Right cardiac atrium (tissue), 5 donors: ENCODE measurements around the gene SLC25A11. TPM values are rescaled to one million over a fixed set of nuclear protein-coding genes. Genes with fewer than 3 reads are reported as not detected.

Experiments
- ATAC-seq, 2 donors: fragments of 200-7000 bp; cut with Tn5 transposase; one replicate each; pipeline versions ENCODE4 v1.8.0 to v1.9.1; 2020; ENCODE audit warnings: moderate library complexity in 2 of 2, mild to moderate bottlenecking in 1 of 2
- DNase-seq, 3 donors: peaks; one replicate each; pipeline ENCODE4 v3.0.0-alpha.2; 2020
- H3K27ac ChIP-seq: one replicate; pipeline ENCODE4 v1.5.1; 2013; ENCODE audit warnings: mild to moderate bottlenecking, low read length, control low read depth, moderate library complexity
- H3K27me3 ChIP-seq: one replicate; pipeline ENCODE4 v1.6.1; 2013; ENCODE audit not compliant: control insufficient read depth, insufficient read depth
- H3K4me1 ChIP-seq: one replicate; pipeline ENCODE4 v1.6.1; 2013; ENCODE audit warnings: low read length; ENCODE audit not compliant: control insufficient read depth, insufficient read depth
- H3K4me3 ChIP-seq: one replicate; pipeline ENCODE4 v1.5.1; 2013; ENCODE audit warnings: low read length, control low read depth
- H3K9me3 ChIP-seq: one replicate; pipeline ENCODE4 v1.6.1; 2013; ENCODE audit warnings: low read length; ENCODE audit not compliant: control insufficient read depth
- WGBS: extraction: QIAGEN DNeasy Blood & Tissue Kit; methylation state at CpG from one replicate; pipeline ENCODE4 v1.1.7; 2013; 5-methylcytosine and 5-hydroxymethylcytosine counted together
- intact Hi-C, 4 donors: fragments of 100-400 bp; cut with DNase I; formaldehyde crosslinking; loops; one replicate each; pipeline versions ENCODE4 v1.11.0 to v1.14.0; 2022 to 2023
- polyA plus RNA-seq: library from polyadenylated mRNA; stranded (reverse); fragments of 200-250 nt; gene quantifications from one replicate; pipeline ENCODE4 v1.2.3, GENCODE V29; 2013
- total RNA-seq, 4 donors: library from RNA; stranded (reverse); fragmentation: NEBNext Ultra II Directional; extraction: Animal tissue kit (Norgen Biotek cat#: 25700); gene quantifications; one replicate each; pipeline ENCODE4 v1.2.1, GENCODE V29; 2021
- donor health status: healthy with polysubstance abuse.
- donor health status: DM: no; HTN: yes; CAD: no.
- donor health status: DM: no; HTN: no; CAD: no.
- donor health status: DM: no; HTN: yes; CAD: no; lungs with severe emphysema.
- donor health status: DM: yes; HTN: yes; CAD: no.

SLC25A11 gene
- total and polyA plus RNA-seq, 5 donors = 162 to 230 (median 200) TPM

DNA sequence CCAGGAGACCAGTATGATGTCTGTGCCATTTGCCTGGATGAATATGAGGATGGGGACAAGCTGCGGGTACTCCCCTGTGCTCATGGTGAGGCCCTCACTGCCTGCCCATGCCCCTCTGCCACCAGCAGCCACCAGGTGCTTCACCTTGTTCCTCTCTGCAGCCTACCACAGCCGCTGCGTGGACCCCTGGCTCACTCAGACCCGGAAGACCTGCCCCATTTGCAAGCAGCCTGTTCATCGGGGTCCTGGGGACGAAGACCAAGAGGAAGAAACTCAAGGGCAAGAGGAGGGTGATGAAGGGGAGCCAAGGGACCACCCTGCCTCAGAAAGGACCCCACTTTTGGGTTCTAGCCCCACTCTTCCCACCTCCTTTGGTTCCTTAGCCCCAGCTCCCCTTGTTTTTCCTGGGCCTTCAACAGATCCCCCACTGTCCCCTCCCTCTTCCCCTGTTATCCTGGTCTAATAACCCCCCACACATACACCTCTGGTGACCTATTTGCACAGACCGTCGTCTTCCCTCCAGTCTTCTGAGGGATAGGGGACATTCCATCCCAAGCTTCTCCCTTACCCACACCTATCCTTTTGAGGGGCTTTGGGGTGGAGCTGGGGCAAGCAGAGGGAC lies 4.8 kb upstream of the SLC25A11 start:
- no peaks in the 10 kb centered on the region for H3K9me3 ChIP-seq
- H3K4me1 ChIP-seq = peaks cover 7% of the 10 kb centered on the region
- peak overlapping the region; percentile 54 for H3K27ac ChIP-seq
- ATAC-seq = no peak
- H3K4me3 ChIP-seq = no peak overlapping the region
- 55% methylated on average over 8 of the region's 8 CpGs for WGBS
- no peaks in the 10 kb centered on the region for H3K27me3 ChIP-seq
- intact Hi-C loops = loop anchor here in 1 of 4 donors (5.0 kb wide), 1 partner anchor 37 kb away; no protein-coding TSS in a partner anchor
- DNase-seq = no peak

GRCh38 chr17:4944163-4944553 lies 4.3 kb upstream of the SLC25A11 start:
- ATAC-seq (no peak), DNase-seq (peak in 2 of 3 donors; percentile 36 to 67)
- 41% methylated on average over 3 of the region's 3 CpGs for WGBS
- Histone ChIP-seq H3K9me3 (no peaks in the 10 kb centered on the region), H3K4me3 (no peak overlapping the region), H3K27ac (no peak overlapping the region), H3K4me1 (peaks cover 7% of the 10 kb centered on the region), H3K27me3 (no peaks in the 10 kb centered on the region)
- intact Hi-C loops = loop anchor here in 1 of 4 donors (5.0 kb wide), 1 partner anchor 37 kb away; no protein-coding TSS in a partner anchor

DNA sequence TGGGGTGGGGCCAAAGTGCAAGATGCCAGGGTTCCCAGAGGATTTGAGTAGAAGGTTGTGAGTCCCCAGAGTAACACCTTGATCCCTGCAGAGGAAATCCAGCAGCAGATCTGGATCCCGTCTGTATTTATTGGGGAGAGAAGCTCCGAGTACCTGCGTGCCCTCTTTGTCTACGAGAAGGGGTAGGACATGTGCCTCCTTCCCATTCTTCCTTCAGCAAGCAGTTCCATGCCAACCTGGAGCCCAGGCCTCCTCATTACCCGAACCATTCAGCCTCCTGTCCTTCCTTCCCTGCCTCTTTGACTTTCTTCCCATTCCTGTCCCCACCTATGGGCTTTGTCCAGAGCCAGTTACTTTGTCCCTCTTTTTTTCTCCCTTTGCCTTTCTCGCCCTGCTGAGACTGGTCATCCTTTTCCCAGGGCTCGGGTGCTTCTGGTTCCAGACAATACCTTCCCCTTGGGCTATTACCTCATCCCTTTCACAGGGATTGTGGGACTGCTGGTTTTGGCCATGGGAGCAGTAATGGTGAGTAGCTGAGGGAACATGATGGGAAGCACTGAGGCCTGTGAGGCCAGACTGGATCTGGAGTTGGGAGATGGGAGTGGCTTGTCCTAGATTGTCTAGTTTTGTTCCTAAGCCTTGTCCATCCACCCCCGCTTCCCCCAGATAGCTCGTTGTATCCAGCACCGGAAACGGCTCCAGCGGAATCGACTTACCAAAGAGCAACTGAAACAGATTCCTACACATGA lies 3.1 kb upstream of the SLC25A11 start:
- Histone ChIP-seq H3K4me3 (no peak overlapping the region), H3K4me1 (peaks cover 11% of the 10 kb centered on the region), H3K27ac (no peak overlapping the region), H3K9me3 (no peaks in the 10 kb centered on the region), H3K27me3 (no peaks in the 10 kb centered on the region)
- ATAC-seq (no peak), DNase-seq (peak in 1 of 3 donors; percentile 43)
- intact Hi-C loops = loop anchor here in 1 of 4 donors (5.0 kb wide), 1 partner anchor 36 kb away; no protein-coding TSS in a partner anchor
- 63% methylated on average over 13 of the region's 13 CpGs for WGBS

GRCh38 chr17:4941319-4941610 lies 1.4 kb upstream of the SLC25A11 start:
- whole genome bisulfite sequencing = 45% methylated on average over 4 of the region's 4 CpGs
- intact Hi-C loops = loop anchor here in 1 of 4 donors (5.0 kb wide), 1 partner anchor 34 kb away; no protein-coding TSS in a partner anchor
- no peaks in the 10 kb centered on the region for H3K27me3 ChIP-seq
- ATAC-seq (no peak), DNase-seq (no peak)
- H3K4me1 ChIP-seq = peaks cover 11% of the 10 kb centered on the region
- H3K4me3 ChIP-seq = peak overlapping the region; percentile 84
- H3K9me3 ChIP-seq = no peaks in the 10 kb centered on the region
- no peak overlapping the region for H3K27ac ChIP-seq

- ATAC-seq (peak; percentile 74), DNase-seq (peak; percentile 62 to 91 (median 80))
- 2% methylated on average over 29 of the region's 29 CpGs for WGBS
- Histone ChIP-seq H3K9me3 (no peaks in the 10 kb centered on the region), H3K4me3 (peak overlapping the region; percentile 84), H3K27ac (peak overlapping the region; percentile 98), H3K4me1 (peaks cover 11% of the 10 kb centered on the region), H3K27me3 (no peaks in the 10 kb centered on the region)
- intact Hi-C loops = loop anchor here in 1 of 4 donors (5.0 kb wide), 1 partner anchor 33 kb away; no protein-coding TSS in a partner anchor
Measured at GRCh38 chr17:4940555-4941318, 891 bp upstream of the SLC25A11 start.

GRCh38 chr17:4939546-4939795 lies 375 bp downstream of the SLC25A11 start:
- Histone ChIP-seq H3K27ac (peak overlapping the region; percentile 98), H3K9me3 (no peaks in the 10 kb centered on the region), H3K4me1 (peaks cover 6% of the 10 kb centered on the region), H3K4me3 (peak overlapping the region; percentile 84), H3K27me3 (no peaks in the 10 kb centered on the region)
- intact Hi-C loops = loop anchor here in 1 of 4 donors (10.0 kb wide), 1 partner anchor 45 kb away; the partner anchor contains the start of gene CAMTA2
- peak in 1 of 3 donors; percentile 71 for DNase-seq
- WGBS = 1% methylated on average over 16 of the region's 16 CpGs
- peak in 1 of 2 donors; percentile 4 for ATAC-seq

- WGBS = 44% methylated on average over 19 of the region's 19 CpGs
- Histone ChIP-seq H3K4me1 (peaks cover 10% of the 10 kb centered on the region), H3K4me3 (peak overlapping the region; percentile 84), H3K9me3 (no peaks in the 10 kb centered on the region), H3K27ac (peak overlapping the region; percentile 98), H3K27me3 (no peaks in the 10 kb centered on the region)
- DNase-seq = peak in 2 of 3 donors; percentile 63
- intact Hi-C loops = loop anchor here in 1 of 4 donors (10.0 kb wide), 1 partner anchor 46 kb away; the partner anchor contains the start of gene CAMTA2
- ATAC-seq = no peak
Measured at GRCh38 chr17:4938688-4939545, 929 bp downstream of the SLC25A11 start.

DNA sequence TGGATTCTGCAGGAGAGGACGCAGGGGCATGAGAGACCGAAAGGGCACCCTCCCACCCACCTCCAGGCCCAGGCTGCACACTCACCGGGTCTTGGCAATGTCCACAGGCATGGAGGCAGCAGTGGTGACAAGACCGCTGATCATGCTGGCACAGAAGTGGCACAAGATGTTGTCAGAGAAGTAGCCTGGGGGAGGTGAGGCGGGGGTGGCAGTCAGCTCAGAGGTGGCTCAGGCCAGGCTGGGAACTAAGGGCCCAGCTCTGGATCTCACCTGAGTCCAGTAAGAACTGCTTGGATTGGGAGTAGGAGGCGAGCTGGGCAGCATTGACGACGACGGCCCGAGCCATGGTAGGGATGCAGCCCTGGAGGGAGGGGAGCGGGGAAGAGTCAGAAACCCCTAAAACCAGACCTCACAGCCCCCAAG lies 1.8 kb downstream of the SLC25A11 start:
- Histone ChIP-seq H3K4me3 (no peak overlapping the region), H3K27ac (no peak overlapping the region)
- ATAC-seq = no peak

DNA sequence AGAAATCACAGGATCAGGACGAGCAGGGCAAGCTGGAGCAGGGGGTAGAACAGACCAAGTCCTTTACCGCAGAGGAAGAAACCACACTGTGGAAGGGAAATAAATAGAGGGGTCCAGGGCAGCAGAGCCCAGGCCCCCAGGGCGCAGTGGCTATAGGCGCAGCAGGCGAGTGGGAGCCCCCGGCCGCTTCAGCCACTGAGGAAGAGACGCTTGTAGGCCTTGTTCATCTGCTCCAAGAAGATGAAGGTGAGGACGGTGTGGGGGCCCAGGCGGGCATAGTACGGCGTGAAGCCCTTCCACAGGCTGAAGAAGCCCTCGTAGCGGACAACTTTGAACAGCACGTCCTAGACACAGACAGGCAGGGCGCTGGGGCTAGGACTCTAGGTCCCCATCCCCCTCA lies 2.3 kb downstream of the SLC25A11 start:
- no peaks in the 10 kb centered on the region for H3K27me3 ChIP-seq
- no peak for DNase-seq
- 90% methylated on average over 16 of the region's 16 CpGs for WGBS
- no peaks in the 10 kb centered on the region for H3K9me3 ChIP-seq
- intact Hi-C loops = loop anchor here in 1 of 4 donors (10.0 kb wide), 1 partner anchor 47 kb away; the partner anchor contains the start of gene CAMTA2
- peaks cover 11% of the 10 kb centered on the region for H3K4me1 ChIP-seq
- no peak overlapping the region for H3K27ac ChIP-seq
- H3K4me3 ChIP-seq = no peak overlapping the region
- ATAC-seq = no peak

More for the DNA sequence above, 1.8 kb downstream of the SLC25A11 start:
- DNase-seq = peak in 2 of 3 donors; percentile 55 to 67
- Histone ChIP-seq H3K4me1 (peaks cover 11% of the 10 kb centered on the region), H3K27me3 (no peaks in the 10 kb centered on the region), H3K9me3 (no peaks in the 10 kb centered on the region)
- 85% methylated on average over 11 of the region's 11 CpGs for WGBS
- intact Hi-C loops = loop anchor here in 1 of 4 donors (10.0 kb wide), 1 partner anchor 47 kb away; the partner anchor contains the start of gene CAMTA2

- Histone ChIP-seq H3K27ac (no peak overlapping the region), H3K4me3 (no peak overlapping the region), H3K9me3 (no peaks in the 10 kb centered on the region), H3K4me1 (peaks cover 11% of the 10 kb centered on the region), H3K27me3 (no peaks in the 10 kb centered on the region)
- WGBS = 87% methylated on average over 3 of the region's 3 CpGs
- ATAC-seq (no peak), DNase-seq (no peak)
- intact Hi-C loops = loop anchor here in 1 of 4 donors (10.0 kb wide), 1 partner anchor 48 kb away; the partner anchor contains the start of gene CAMTA2
Measured at GRCh38 chr17:4936436-4936835, 3.4 kb downstream of the SLC25A11 start.
